ENCODE data around the gene KLHL29.

KLHL29 gene

DNA sequence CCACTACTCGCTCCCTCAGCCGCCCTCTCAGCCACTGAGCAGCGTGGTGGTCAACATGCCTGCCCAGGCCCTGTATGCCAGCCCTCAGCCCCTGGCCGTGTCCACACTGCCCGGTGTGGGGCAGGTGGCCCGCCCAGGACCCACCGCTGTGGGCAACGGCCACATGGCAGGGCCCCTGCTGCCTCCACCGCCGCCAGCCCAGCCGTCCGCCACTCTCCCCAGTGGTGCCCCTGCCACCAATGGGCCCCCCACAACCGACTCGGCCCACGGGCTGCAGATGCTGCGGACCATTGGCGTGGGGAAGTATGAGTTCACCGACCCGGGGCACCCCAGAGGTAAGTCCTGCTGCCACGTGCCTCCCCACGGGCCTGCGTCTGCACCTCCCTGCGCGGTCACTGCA is 257.5 kb downstream of the KLHL29 start:
- H3K4me2 ChIP-seq (ENCODE audit: insufficient read depth, low read length, poor library complexity, severe bottlenecking) = no peak overlapping the region
- H3K4me1 ChIP-seq (ENCODE audit: control insufficient read depth in 2 of 2, insufficient read depth in 1 of 2, low read depth in 1 of 2, low read length in 2 of 2) = peaks cover 0 to 9% of the 10 kb centered on the region in 2 donors
- peak overlapping the region; percentile 47 for H3K4ac ChIP-seq (ENCODE audit: low read length)
- H3K23ac ChIP-seq (ENCODE audit: low read depth, low read length, poor library complexity) = peak overlapping the region; percentile 57
- no peak overlapping the region for H2BK12ac ChIP-seq (ENCODE audit: low read length)
- H3K4me3 ChIP-seq (ENCODE audit: low read length in 2 of 2) = no peak overlapping the region
- no CpG with 5 or more reads among the region's 24 CpGs for WGBS, 2 donors (ENCODE audit: extremely low coverage in 2 of 2, insufficient read length in 2 of 2, insufficient replicate concordance in 1 of 2)
- peak overlapping the region; percentile 67 for H3K18ac ChIP-seq (ENCODE audit: low read length)
- H2AK5ac ChIP-seq (ENCODE audit: low read depth, low read length) = peak overlapping the region; percentile 32
- H2AFZ ChIP-seq (ENCODE audit: low read length) = no peak overlapping the region
- H2BK120ac ChIP-seq (ENCODE audit: low read depth, low read length) = no peak overlapping the region
- no peak overlapping the region for H3K9ac ChIP-seq (ENCODE audit: low read depth, low read length, poor library complexity)
- no peak overlapping the region for H3K27ac ChIP-seq (replicated peaks; ENCODE audit: low read length)
- no peaks in the 10 kb centered on the region for H3K27me3 ChIP-seq (ENCODE audit: control insufficient read depth in 3 of 3, insufficient read depth in 3 of 3, low read depth in 1 of 3, low read length in 3 of 3)
- no peak overlapping the region for H3K14ac ChIP-seq (ENCODE audit: low read length)
- H3K79me1 ChIP-seq (ENCODE audit: low read depth, low read length) = no peaks in the 10 kb centered on the region
- no peak overlapping the region for H4K91ac ChIP-seq (ENCODE audit: low read depth, low read length, poor library complexity)
- DNase-seq (ENCODE audit: low spot score) = no peak
- peaks cover 0 to 4% of the 10 kb centered on the region in 2 donors for H3K36me3 ChIP-seq (replicated peaks in 1 of 2; ENCODE audit: control insufficient read depth in 2 of 2, insufficient read depth in 2 of 2, low read length in 2 of 2)
- H2BK5ac ChIP-seq (ENCODE audit: low read length) = peak overlapping the region; percentile 35
- H4K8ac ChIP-seq (ENCODE audit: low read depth, low read length) = no peak overlapping the region
- H2BK15ac ChIP-seq (ENCODE audit: low read length) = no peak overlapping the region
- H3K9me3 ChIP-seq (replicated peaks in 1 of 2; ENCODE audit: control insufficient read depth in 2 of 2, insufficient read depth in 1 of 2, low read depth in 1 of 2, low read length in 2 of 2) = peaks cover 7 to 10% of the 10 kb centered on the region in 2 donors

DNA sequence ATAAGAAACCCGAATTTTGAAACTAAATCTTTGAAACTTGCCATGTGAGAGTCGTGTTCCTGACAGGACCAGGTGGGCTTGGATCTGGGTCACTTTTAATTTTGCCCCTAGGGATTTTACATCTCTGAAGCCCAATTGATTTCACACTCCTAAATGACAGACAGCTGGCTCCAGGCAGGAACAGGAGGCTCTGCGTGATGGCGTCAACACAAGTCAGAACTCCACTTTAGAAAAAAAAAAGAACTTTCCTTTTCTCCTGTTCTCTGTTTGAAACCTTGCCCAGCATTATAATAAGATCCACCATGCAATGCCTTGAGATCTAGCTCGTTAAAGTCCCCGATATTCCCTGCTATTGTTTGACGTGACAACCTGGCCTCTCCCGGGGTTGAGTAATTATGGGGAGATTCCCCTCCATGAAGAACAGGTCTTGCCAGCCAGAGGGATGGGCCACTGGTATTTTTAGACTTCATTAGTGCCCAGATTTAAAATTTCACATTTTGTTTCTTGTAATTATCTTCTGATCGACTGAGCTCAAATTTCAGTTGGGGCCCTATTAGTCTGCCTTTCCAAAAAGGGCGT is 260.3 kb downstream of the KLHL29 start:
- Histone ChIP-seq H3K23ac (ENCODE audit: low read depth, low read length, poor library complexity) (no peak overlapping the region), H3K9ac (ENCODE audit: low read depth, low read length, poor library complexity) (no peak overlapping the region), H2BK5ac (ENCODE audit: low read length) (no peak overlapping the region), H2AK5ac (ENCODE audit: low read depth, low read length) (no peak overlapping the region), H3K4me2 (ENCODE audit: insufficient read depth, low read length, poor library complexity, severe bottlenecking) (no peak overlapping the region), H3K27me3 (ENCODE audit: control insufficient read depth in 3 of 3, insufficient read depth in 3 of 3, low read depth in 1 of 3, low read length in 3 of 3) (no peaks in the 10 kb centered on the region), H4K8ac (ENCODE audit: low read depth, low read length) (no peak overlapping the region), H3K14ac (ENCODE audit: low read length) (no peak overlapping the region), H3K18ac (ENCODE audit: low read length) (no peak overlapping the region), H3K4ac (ENCODE audit: low read length) (no peak overlapping the region), H3K9me3 (replicated peaks in 1 of 2; ENCODE audit: control insufficient read depth in 2 of 2, insufficient read depth in 1 of 2, low read depth in 1 of 2, low read length in 2 of 2) (peaks cover 7 to 10% of the 10 kb centered on the region in 2 donors), H2BK120ac (ENCODE audit: low read depth, low read length) (no peak overlapping the region), H2AFZ (ENCODE audit: low read length) (no peak overlapping the region), H3K4me1 (ENCODE audit: control insufficient read depth in 2 of 2, insufficient read depth in 1 of 2, low read depth in 1 of 2, low read length in 2 of 2) (peaks cover 0 to 24% of the 10 kb centered on the region in 2 donors), H3K36me3 (replicated peaks in 1 of 2; ENCODE audit: control insufficient read depth in 2 of 2, insufficient read depth in 2 of 2, low read length in 2 of 2) (peaks cover 0 to 4% of the 10 kb centered on the region in 2 donors), H3K27ac (replicated peaks; ENCODE audit: low read length) (no peak overlapping the region), H4K91ac (ENCODE audit: low read depth, low read length, poor library complexity) (no peak overlapping the region), H2BK12ac (ENCODE audit: low read length) (no peak overlapping the region), H3K79me1 (ENCODE audit: low read depth, low read length) (no peaks in the 10 kb centered on the region), H3K4me3 (ENCODE audit: low read length in 2 of 2) (no peak overlapping the region), H2BK15ac (ENCODE audit: low read length) (no peak overlapping the region)
- DNase-seq (ENCODE audit: low spot score) = no peak
- WGBS, 2 donors (ENCODE audit: extremely low coverage in 2 of 2, insufficient read length in 2 of 2, insufficient replicate concordance in 1 of 2) = no CpG with 5 or more reads among the region's 10 CpGs

DNA sequence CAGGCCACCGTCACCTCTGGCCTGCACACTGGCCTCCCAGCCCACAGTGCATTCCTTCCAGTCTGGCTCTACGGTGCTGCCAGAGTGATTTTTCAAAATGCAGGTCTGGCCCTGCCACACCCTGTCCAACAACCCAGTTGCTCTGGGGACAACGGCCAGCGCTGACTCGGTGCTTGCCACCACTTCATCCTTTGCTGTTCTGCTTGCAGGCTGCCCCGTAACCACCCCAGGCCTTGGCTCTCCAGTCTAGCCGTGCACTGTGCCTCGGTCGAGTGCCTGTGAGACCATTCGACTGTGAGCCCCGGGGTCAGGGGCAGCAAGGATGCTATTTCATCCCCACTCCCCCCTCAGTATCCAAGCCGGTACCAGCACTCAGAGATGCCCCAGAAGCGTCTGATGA is 262.6 kb downstream of the KLHL29 start:
- Histone ChIP-seq H3K4me3 (ENCODE audit: low read length in 2 of 2) (no peak overlapping the region), H2BK5ac (ENCODE audit: low read length) (no peak overlapping the region), H3K18ac (ENCODE audit: low read length) (peak overlapping the region; percentile 82), H2AFZ (ENCODE audit: low read length) (no peak overlapping the region), H3K4me2 (ENCODE audit: insufficient read depth, low read length, poor library complexity, severe bottlenecking) (no peak overlapping the region), H3K9me3 (replicated peaks in 1 of 2; ENCODE audit: control insufficient read depth in 2 of 2, insufficient read depth in 1 of 2, low read depth in 1 of 2, low read length in 2 of 2) (peaks cover 10% of the 10 kb centered on the region in 2 donors), H3K9ac (ENCODE audit: low read depth, low read length, poor library complexity) (peak overlapping the region; percentile 2), H4K8ac (ENCODE audit: low read depth, low read length) (no peak overlapping the region), H2BK15ac (ENCODE audit: low read length) (peak overlapping the region; percentile 23), H3K14ac (ENCODE audit: low read length) (peak overlapping the region; percentile 22), H3K23ac (ENCODE audit: low read depth, low read length, poor library complexity) (no peak overlapping the region), H3K4me1 (ENCODE audit: control insufficient read depth in 2 of 2, insufficient read depth in 1 of 2, low read depth in 1 of 2, low read length in 2 of 2) (peaks cover 0 to 24% of the 10 kb centered on the region in 2 donors), H3K27ac (replicated peaks; ENCODE audit: low read length) (no peak overlapping the region), H2BK120ac (ENCODE audit: low read depth, low read length) (no peak overlapping the region), H2AK5ac (ENCODE audit: low read depth, low read length) (peak overlapping the region; percentile 93), H3K36me3 (replicated peaks in 1 of 2; ENCODE audit: control insufficient read depth in 2 of 2, insufficient read depth in 2 of 2, low read length in 2 of 2) (peaks cover 0 to 3% of the 10 kb centered on the region in 2 donors), H4K91ac (ENCODE audit: low read depth, low read length, poor library complexity) (no peak overlapping the region), H3K4ac (ENCODE audit: low read length) (no peak overlapping the region), H3K79me1 (ENCODE audit: low read depth, low read length) (no peaks in the 10 kb centered on the region), H3K27me3 (ENCODE audit: control insufficient read depth in 3 of 3, insufficient read depth in 3 of 3, low read depth in 1 of 3, low read length in 3 of 3) (no peaks in the 10 kb centered on the region), H2BK12ac (ENCODE audit: low read length) (peak overlapping the region; percentile 4)
- DNase-seq (ENCODE audit: low spot score) = no peak
- no CpG with 5 or more reads among the region's 13 CpGs for WGBS, 2 donors (ENCODE audit: extremely low coverage in 2 of 2, insufficient read length in 2 of 2, insufficient replicate concordance in 1 of 2)

DNA sequence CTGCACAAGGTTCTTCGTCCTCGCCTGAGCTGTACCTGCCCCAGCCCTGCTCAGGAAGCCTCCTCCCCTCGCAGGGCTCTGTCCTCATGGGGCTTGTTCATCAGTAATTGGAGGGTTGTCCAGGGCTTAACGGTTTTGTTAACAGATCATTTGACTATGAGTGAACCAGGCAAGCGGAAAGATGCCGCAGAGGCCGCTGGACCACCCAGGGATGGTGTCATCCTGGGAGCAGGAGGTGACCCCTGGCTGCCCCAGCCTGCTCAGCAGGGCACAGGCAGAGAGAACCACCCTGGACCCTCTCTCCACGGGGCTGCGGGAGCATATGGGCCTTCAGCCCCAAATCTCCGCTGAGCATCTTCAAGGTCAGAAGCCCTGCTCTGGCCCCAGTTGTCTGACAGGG is 264.3 kb downstream of the KLHL29 start:
- no CpG with 5 or more reads among the region's 10 CpGs for WGBS, 2 donors (ENCODE audit: extremely low coverage in 2 of 2, insufficient read length in 2 of 2, insufficient replicate concordance in 1 of 2)
- Histone ChIP-seq H2BK15ac (ENCODE audit: low read length) (no peak overlapping the region), H3K36me3 (replicated peaks in 1 of 2; ENCODE audit: control insufficient read depth in 2 of 2, insufficient read depth in 2 of 2, low read length in 2 of 2) (peaks cover 0 to 3% of the 10 kb centered on the region in 2 donors), H3K4me3 (ENCODE audit: low read length in 2 of 2) (no peak overlapping the region), H3K9ac (ENCODE audit: low read depth, low read length, poor library complexity) (no peak overlapping the region), H3K27ac (replicated peaks; ENCODE audit: low read length) (no peak overlapping the region), H2AFZ (ENCODE audit: low read length) (no peak overlapping the region), H3K18ac (ENCODE audit: low read length) (no peak overlapping the region), H4K91ac (ENCODE audit: low read depth, low read length, poor library complexity) (no peak overlapping the region), H2BK12ac (ENCODE audit: low read length) (no peak overlapping the region), H3K4me1 (ENCODE audit: control insufficient read depth in 2 of 2, insufficient read depth in 1 of 2, low read depth in 1 of 2, low read length in 2 of 2) (peaks cover 0 to 24% of the 10 kb centered on the region in 2 donors), H3K27me3 (ENCODE audit: control insufficient read depth in 3 of 3, insufficient read depth in 3 of 3, low read depth in 1 of 3, low read length in 3 of 3) (no peaks in the 10 kb centered on the region), H3K4ac (ENCODE audit: low read length) (no peak overlapping the region), H2BK5ac (ENCODE audit: low read length) (no peak overlapping the region), H4K8ac (ENCODE audit: low read depth, low read length) (no peak overlapping the region), H2AK5ac (ENCODE audit: low read depth, low read length) (peak overlapping the region; percentile 27), H3K4me2 (ENCODE audit: insufficient read depth, low read length, poor library complexity, severe bottlenecking) (no peak overlapping the region), H2BK120ac (ENCODE audit: low read depth, low read length) (no peak overlapping the region), H3K9me3 (replicated peaks in 1 of 2; ENCODE audit: control insufficient read depth in 2 of 2, insufficient read depth in 1 of 2, low read depth in 1 of 2, low read length in 2 of 2) (peaks cover 3 to 7% of the 10 kb centered on the region in 2 donors), H3K23ac (ENCODE audit: low read depth, low read length, poor library complexity) (no peak overlapping the region), H3K79me1 (ENCODE audit: low read depth, low read length) (no peaks in the 10 kb centered on the region), H3K14ac (ENCODE audit: low read length) (no peak overlapping the region)
- DNase-seq (ENCODE audit: low spot score) = peak; percentile 32
